Omental fat pad (tissue), 4 donors: ENCODE results near the gene TMEM258. TPM values are rescaled to one million over a fixed set of nuclear protein-coding genes. Genes with fewer than 3 reads are reported as not detected.

Source experiments
- ATAC-seq: fragments of 150-250 bp; one replicate; pipeline ENCODE4 v1.9.1; 2016; ENCODE audit warnings: mild to moderate bottlenecking, moderate library complexity; ENCODE audit not compliant: low FRiP score
- DNase-seq: peaks from one replicate; pipeline ENCODE4 v3.0.0-alpha.2; 2019; ENCODE audit warnings: low spot score
- total RNA-seq, 4 donors: library from RNA; depleted of rRNA; stranded (reverse); fragments of >200 nt; gene quantifications; one replicate each; pipeline ENCODE4 v1.1.0, GENCODE V29; 2016
- TF ChIP-seq, protein P1 (sequence below), 3 donors: fragments of 450-650 bp; IDR thresholded peaks; one replicate each; pipeline ENCODE4 v1.5.1; 2016 to 2017; ENCODE audit warnings: antibody characterized with exemption in 3 of 3, mild to moderate bottlenecking in 3 of 3, moderate library complexity in 2 of 3

The TMEM258 gene
- total RNA-seq, 4 donors from 2014 or later: 27.9 to 52.6 (median 43.4) TPM

DNA sequence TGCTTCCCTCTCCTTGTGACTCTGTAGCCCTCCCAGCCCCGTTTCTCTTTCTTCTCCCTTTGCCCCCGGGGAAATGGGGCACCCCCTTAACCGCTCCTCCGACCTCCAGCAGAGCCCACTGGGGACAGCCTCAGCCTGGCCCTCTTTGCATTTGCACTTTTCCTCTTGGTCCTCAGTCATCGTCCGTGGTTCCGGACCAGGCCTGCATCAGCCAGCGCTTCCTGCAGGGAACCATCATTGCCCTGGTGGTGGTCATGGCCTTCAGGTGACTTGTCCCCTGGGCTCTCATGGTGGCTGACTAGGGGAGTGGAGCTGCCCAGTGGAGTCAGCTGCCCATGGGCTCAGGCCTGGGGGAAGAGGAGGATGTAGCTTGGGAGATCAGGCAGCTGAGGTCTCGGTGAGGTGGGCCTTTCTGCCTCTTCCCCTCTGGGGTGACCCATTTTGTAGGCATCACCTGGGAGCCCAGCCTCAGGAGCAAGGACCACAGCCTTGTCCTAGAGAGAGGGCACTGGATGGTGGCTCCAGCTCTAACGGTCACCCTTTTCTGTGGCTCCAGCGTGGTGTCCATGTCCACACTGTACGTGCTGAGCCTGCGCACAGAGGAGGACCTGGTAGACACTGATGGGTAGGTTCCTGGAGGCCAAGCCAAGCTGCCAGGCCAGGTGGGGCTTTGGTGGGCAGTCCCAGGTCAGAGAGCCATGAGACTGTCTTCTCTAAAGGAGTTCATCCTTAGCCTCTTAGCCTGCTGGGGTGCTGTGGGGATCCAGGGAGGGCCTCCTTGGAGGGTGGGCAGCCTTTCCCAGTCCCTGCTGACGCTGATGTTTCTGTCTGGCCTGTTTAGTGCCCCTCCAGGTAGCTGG is 12.5 kb downstream of the TMEM258 start:
- ATAC-seq: no peak

DNA sequence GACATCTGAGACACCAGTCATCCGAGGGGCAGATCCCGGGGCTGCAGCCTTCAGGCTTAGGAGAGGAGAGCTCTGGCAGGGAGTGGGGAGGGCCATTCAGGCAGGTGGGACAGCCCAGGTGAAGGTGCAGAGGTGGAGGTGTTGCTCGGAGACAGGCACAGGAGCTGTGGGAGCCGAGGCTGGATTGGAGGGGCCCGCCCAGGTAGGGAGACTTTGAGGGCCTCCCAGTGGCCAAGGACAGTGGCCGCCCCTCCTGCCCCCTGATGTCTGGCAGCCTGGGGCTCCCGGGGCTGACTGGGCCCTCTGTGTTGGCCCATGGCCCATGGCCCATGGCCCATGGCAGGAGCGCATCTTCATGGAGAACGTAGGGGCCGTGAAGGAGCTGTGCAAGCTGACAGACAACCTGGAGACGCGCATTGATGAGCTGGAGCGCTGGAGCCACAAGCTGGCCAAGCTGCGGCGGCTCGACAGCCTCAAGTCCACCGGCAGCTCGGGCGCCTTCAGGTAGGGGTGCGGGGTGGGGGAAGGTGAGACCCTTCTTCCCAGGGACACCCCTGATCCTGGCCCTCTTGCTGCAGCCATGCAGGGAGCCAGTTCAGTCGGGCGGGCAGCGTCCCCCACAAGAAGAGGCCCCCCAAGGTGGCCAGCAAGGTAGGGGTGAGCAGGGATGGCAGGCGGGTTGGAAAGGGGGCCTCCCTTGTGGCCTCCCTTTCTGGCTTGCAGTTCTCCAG is 13.3 kb downstream of the TMEM258 start:
- TF ChIP-seq, protein P1, sequence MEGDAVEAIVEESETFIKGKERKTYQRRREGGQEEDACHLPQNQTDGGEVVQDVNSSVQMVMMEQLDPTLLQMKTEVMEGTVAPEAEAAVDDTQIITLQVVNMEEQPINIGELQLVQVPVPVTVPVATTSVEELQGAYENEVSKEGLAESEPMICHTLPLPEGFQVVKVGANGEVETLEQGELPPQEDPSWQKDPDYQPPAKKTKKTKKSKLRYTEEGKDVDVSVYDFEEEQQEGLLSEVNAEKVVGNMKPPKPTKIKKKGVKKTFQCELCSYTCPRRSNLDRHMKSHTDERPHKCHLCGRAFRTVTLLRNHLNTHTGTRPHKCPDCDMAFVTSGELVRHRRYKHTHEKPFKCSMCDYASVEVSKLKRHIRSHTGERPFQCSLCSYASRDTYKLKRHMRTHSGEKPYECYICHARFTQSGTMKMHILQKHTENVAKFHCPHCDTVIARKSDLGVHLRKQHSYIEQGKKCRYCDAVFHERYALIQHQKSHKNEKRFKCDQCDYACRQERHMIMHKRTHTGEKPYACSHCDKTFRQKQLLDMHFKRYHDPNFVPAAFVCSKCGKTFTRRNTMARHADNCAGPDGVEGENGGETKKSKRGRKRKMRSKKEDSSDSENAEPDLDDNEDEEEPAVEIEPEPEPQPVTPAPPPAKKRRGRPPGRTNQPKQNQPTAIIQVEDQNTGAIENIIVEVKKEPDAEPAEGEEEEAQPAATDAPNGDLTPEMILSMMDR (IDR thresholded peaks at IDR 0.05): no peak
- no peak for DNase-seq
- no peak for ATAC-seq

More for the DNA sequence above, 12.5 kb downstream of the TMEM258 start:
- TF ChIP-seq, protein P1 (IDR thresholded peaks at IDR 0.05): no peak
- no peak for DNase-seq

DNA sequence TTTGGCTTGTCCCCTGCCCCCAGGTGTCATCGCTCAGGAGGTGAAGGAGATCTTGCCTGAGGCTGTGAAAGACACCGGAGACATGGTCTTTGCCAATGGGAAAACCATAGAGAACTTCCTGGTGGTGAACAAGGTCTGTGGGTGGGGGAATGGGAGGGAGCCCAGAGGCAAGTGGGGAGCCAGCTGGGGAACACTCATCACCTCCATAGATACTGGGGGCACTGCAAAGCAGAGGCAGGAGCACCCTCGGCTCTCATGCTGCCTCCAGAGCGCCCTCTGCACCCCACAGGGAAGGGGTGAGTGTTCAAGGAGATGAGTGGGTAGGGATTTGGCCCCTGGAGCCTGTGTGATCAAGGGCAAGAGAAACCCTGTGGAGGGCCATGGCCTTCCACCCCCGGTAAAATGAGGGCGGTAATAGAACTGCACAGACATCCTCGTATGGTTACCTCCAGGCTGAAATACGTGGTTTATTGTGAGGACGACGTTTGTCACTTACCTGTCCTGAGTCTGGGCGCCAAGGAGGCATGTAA is 14.0 kb downstream of the TMEM258 start:
- TF ChIP-seq, protein P1 (IDR thresholded peaks at IDR 0.05): no peak
- DNase-seq: no peak
- no peak for ATAC-seq

DNA sequence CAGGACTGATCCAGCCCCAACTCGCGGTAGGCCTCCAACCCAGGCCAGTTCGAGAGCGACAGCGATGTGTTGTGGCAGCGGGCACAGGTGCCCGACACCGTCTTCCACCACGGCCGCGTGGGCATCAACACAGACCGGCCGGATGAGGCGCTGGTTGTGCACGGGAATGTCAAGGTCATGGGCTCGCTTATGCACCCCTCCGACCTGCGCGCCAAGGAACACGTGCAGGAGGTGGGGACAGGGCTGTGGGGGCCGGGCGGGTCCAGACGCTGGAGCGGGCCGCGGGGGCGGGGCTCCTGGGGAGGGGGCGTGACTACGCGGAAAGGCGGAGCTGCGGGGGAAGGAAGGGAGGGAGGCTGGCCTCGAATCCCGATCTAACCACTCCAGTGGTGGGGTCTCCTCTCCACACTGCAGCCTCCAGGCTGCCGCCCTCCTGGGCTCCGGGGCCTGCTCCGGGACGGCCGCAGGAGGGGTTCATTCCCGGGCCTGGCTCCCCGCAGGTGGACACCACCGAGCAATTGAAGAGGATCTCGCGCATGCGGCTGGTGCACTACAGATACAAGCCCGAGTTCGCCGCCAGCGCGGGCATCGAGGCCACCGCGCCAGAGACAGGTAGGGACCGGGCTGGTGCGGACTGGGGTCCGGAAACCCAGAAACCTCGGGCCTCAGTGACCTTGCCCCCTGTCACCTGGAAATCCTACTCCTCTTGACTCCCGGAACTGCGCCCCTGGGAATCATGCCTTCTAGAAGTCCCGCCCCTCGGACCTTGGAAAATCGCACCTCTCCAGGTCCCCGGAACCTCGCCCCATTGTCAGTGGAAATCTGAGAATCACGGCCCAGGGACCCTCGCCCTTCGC is 14.9 kb downstream of the TMEM258 start:
- ATAC-seq (no peak), DNase-seq (no peak)
- TF ChIP-seq, protein P1 (IDR thresholded peaks at IDR 0.05): no peak

DNA sequence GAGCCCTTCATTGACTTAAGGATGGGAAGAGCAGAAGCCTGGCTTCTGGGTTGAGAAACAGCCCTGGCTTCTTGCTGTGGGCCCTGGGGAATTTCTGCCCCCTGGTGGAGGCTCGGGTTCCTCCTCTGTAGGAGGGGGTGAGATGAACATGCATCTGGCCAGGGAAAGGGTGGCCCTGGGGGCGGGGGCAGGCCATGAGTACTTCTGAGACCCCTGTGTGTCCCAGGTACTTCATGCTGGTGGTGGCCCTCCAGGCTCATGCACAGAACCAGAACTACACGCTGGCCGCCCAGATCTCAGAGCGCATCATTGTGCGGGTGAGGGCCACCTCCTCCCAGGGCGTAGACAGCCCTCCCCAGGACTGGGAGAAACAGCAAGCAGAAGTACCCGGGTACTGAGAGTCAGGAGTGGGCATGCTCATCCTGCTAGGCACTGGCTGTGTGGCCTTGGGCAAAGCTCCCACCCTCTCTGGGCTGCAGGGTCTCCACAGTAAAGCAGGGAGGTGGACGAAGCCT is 15.8 kb downstream of the TMEM258 start:
- TF ChIP-seq, protein P1 (IDR thresholded peaks at IDR 0.05): no peak
- ATAC-seq (no peak), DNase-seq (no peak)
